K562 (cell line): ENCODE results near the gene SLC39A7. TPM values are rescaled to one million over a fixed set of nuclear protein-coding genes. Genes with fewer than 3 reads are reported as not detected.

Source experiments
- ARID3B ChIP-seq: fragments of 250-450 bp; sonication (Bioruptor Pico); IDR thresholded peaks from 2 replicates; pipeline ENCODE4 v1.4.0; 2020; ENCODE audit warnings: borderline replicate concordance
- DEAF1 ChIP-seq: fragments of 450-650 bp; formaldehyde crosslinking; IDR thresholded peaks from 2 replicates; pipeline ENCODE4 v1.4.0; 2020; ENCODE audit warnings: mild to moderate bottlenecking, moderate library complexity
- EGR1 ChIP-seq: fragments of 450-650 bp; conservative IDR thresholded peaks from 2 replicates; pipeline ENCODE4 v1.6.1; 2017; ENCODE audit warnings: mild to moderate bottlenecking
- GATA2 ChIP-seq: sonication (generic); formaldehyde crosslinking; IDR thresholded peaks from 2 replicates; pipeline ENCODE4 v1.4.0; 2020; ENCODE audit warnings: mild to moderate bottlenecking, missing genetic modification reagents
- KDM4B ChIP-seq, 2 experiments: fragments of 450-650 bp in 1 of 2; sonication (generic) in 1 of 2; IDR thresholded peaks; 2 replicates each; pipeline ENCODE4 v1.6.1; 2016 to 2017; ENCODE audit warnings: borderline replicate concordance in 2 of 2, antibody characterized with exemption in 1 of 2, low read depth in 1 of 2, mild to moderate bottlenecking in 1 of 2
- PTBP1 ChIP-seq: fragments of 200-400 bp; formaldehyde crosslinking; IDR thresholded peaks from 2 replicates; pipeline ENCODE4 v1.6.1; 2017; ENCODE audit warnings: low read depth, low read length
- RBM17 ChIP-seq: fragments of 200-400 bp; formaldehyde crosslinking; IDR thresholded peaks from 2 replicates; pipeline ENCODE4 v1.6.1; 2017; ENCODE audit warnings: low read depth, mild to moderate bottlenecking, low read length, borderline replicate concordance
- RBM22 ChIP-seq: fragments of 200-400 bp; formaldehyde crosslinking; IDR thresholded peaks from 2 replicates; pipeline ENCODE4 v1.6.1; 2018; ENCODE audit warnings: low read length, low read depth; ENCODE audit not compliant: poor library complexity, severe bottlenecking
- TBP ChIP-seq: optimal IDR thresholded peaks from 2 replicates; pipeline ENCODE3; 2011; ENCODE audit warnings: low read depth, low read length, improper control_type of control experiment
- ZBTB49 ChIP-seq: sonication (generic); formaldehyde crosslinking; IDR thresholded peaks from 2 replicates; pipeline ENCODE4 v1.8.0; 2022; ENCODE audit warnings: missing genetic modification reagents, mild to moderate bottlenecking, borderline replicate concordance
- ZNF696 ChIP-seq: fragments of 250-450 bp; sonication (Bioruptor Pico); conservative IDR thresholded peaks from 2 replicates; pipeline ENCODE4 v1.4.0; 2020; ENCODE audit warnings: mild to moderate bottlenecking, moderate library complexity
- polyA plus RNA-seq, 8 experiments: library from polyadenylated mRNA; depleted of rRNA in 4 of 8; stranded (reverse) in 5 of 8; unstranded in 3 of 8; fragments of >200 nt; fragmentation: Nextera tagmentation in 2 of 8; fragmentation: Illumina TruSeq in 1 of 8; extraction: Ambion mirVana in 2 of 8; extraction: Trizol in 1 of 8; gene quantifications; 2 replicates each; pipeline versions ENCODE4 v1.2.1 to v1.2.3, GENCODE V29; 2011 to 2014; ENCODE audit warnings: inconsistent platforms in 1 of 8, missing spikeins in 1 of 8
- total RNA-seq, 7 experiments: library from RNA; depleted of rRNA in 6 of 7; stranded (reverse); fragments of >200 nt in 6 of 7; fragmentation: Illumina TruSeq in 2 of 7; extraction: Trizol in 2 of 7; gene quantifications; 2 replicates each; pipeline versions ENCODE4 v1.2.1 to v1.2.3, GENCODE V29; 2011 to 2021; ENCODE audit warnings: low replicate concordance in 1 of 7
- TF ChIP-seq, protein P1 (sequence below): sonication (generic); formaldehyde crosslinking; IDR thresholded peaks from 2 replicates; pipeline ENCODE4 v1.8.0; 2022; ENCODE audit warnings: missing genetic modification reagents, mild to moderate bottlenecking, borderline replicate concordance
- TF ChIP-seq, protein P2 (sequence below), 2 experiments: IDR thresholded peaks in 1 of 2; conservative IDR thresholded peaks in 1 of 2; 2 replicates each; pipeline ENCODE4 v1.6.1; 2016; ENCODE audit warnings: low read depth in 2 of 2, mild to moderate bottlenecking in 1 of 2, missing compliant biosample characterization in 1 of 2, missing genetic modification characterization in 1 of 2, moderate library complexity in 1 of 2

The SLC39A7 gene
- total and polyA plus RNA-seq, 9 of the 15 experiments (the other 6 are each of a cell fraction or from before 2014, with no cell fraction given) = 21.7 to 169 (median 121) TPM

- TF ChIP-seq DEAF1 (CRISPR knock-in tag) = peak; percentile 90
- peak; percentile 64 for TF ChIP-seq TBP
- no peak for TF ChIP-seq ARID3B (CRISPR knock-in tag)
- no peak for TF ChIP-seq KDM4B (IDR thresholded peaks at IDR 0.05; ENCODE audit: borderline replicate concordance in 2 of 2, low read depth in 1 of 2)
- TF ChIP-seq GATA2 (CRISPR knock-in tag) = no peak
- no peak for TF ChIP-seq RBM17
- TF ChIP-seq, protein P1, sequence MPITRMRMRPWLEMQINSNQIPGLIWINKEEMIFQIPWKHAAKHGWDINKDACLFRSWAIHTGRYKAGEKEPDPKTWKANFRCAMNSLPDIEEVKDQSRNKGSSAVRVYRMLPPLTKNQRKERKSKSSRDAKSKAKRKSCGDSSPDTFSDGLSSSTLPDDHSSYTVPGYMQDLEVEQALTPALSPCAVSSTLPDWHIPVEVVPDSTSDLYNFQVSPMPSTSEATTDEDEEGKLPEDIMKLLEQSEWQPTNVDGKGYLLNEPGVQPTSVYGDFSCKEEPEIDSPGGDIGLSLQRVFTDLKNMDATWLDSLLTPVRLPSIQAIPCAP (CRISPR knock-in tag) = no peak
- no peak for TF ChIP-seq ZBTB49 (CRISPR knock-in tag)
- no peak for TF ChIP-seq RBM22
- TF ChIP-seq ZNF696 (CRISPR knock-in tag) = no peak
- TF ChIP-seq, protein P2, sequence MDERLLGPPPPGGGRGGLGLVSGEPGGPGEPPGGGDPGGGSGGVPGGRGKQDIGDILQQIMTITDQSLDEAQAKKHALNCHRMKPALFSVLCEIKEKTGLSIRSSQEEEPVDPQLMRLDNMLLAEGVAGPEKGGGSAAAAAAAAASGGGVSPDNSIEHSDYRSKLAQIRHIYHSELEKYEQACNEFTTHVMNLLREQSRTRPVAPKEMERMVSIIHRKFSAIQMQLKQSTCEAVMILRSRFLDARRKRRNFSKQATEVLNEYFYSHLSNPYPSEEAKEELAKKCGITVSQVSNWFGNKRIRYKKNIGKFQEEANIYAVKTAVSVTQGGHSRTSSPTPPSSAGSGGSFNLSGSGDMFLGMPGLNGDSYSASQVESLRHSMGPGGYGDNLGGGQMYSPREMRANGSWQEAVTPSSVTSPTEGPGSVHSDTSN (CRISPR knock-in tag; IDR thresholded peaks at IDR 0.05; ENCODE audit: low read depth) = no peak
- TF ChIP-seq, protein P2 (tag; conservative IDR thresholded peaks at IDR 0.05; ENCODE audit: low read depth) = no peak
- peak; percentile 68 for TF ChIP-seq EGR1
- TF ChIP-seq PTBP1 = peak; percentile 80; the same call in 1 of the 2 replicates
Measured at GRCh38 chr6:33247977-33248642, 47.4 kb downstream of the SLC39A7 start (continued).
